G401 (cell line): Measurements from ENCODE around the gene CTAGE9. TPM values are rescaled to one million over a fixed set of nuclear protein-coding genes. Genes with fewer than 3 reads are reported as not detected.
"Not testable (repeated sequence)": the region's sequence is repeated elsewhere in the genome, so short reads cannot be mapped to it uniquely, and the experiment has no call there.

Experiments used
- DNase-seq: peaks from one replicate; pipeline ENCODE4 v3.0.0-alpha.2; 2015; ENCODE audit warnings: low spot score
- in situ Hi-C: cut with HindIII; loops from 2 replicates; pipeline ENCODE4 v1.10.0; 2016; ENCODE audit warnings: low sequenced_read_pairs, mixed read lengths
- total RNA-seq: library from RNA; depleted of rRNA; stranded (reverse); fragments of >200 nt; shearing (Covaris generic); gene quantifications from 2 replicates; pipeline ENCODE4 v1.2.3, GENCODE V29; 2014; rRNA removed

The CTAGE9 gene
- not detected in 2 replicates for total RNA-seq

DNA sequence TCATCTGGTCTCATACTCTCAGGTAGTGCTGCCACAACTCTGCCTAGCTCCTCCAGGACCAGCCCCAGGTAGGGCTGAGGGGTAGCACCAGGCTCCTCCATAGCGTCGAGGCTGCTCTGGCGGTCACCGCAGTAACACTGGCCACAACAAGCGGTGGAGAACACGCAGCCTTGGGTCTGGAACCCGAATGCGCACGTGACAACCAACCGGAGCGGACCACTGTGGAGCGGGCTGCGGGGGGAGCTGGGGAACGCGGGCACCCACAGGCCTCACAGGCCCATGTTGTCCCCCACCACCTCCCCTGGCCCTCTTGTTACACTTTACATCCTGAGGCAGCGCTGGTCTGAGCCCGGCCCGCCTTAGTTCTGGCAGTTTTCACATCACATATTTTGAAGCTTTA is at the start of gene CTAGE9:
TSS of gene CTAGE9 (minus strand) at position 101 of the 400 bp plus-strand sequence. CDS start at position 101, 0 bp downstream.
- in situ Hi-C loops, DNase-seq: not testable (repeated sequence)

- no peak for DNase-seq
- in situ Hi-C loops: no loop called here
Measured at GRCh38 chr6:131758920-131759319, 48.1 kb upstream of the CTAGE9 start.

DNA sequence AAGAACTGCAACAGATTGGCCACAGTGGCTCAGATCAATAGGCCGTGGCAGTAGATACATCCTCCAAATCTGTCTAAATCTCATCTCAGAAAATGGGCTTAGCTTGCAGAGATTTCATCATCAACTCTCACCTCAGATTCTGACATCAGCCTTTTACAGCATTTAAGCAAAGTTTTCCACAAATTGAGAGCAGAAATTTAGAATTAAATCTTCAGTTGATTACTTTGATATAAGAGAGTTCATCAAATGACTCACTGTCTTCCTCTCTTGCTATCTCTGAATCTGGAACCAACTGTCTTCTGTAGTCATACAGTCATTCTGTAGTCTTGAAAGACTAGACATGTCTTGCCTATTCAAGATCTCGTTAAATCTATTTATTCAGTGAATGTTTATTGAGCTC is 45.2 kb upstream of the CTAGE9 start:
- no peak for DNase-seq
- in situ Hi-C loops: no loop called here

DNA sequence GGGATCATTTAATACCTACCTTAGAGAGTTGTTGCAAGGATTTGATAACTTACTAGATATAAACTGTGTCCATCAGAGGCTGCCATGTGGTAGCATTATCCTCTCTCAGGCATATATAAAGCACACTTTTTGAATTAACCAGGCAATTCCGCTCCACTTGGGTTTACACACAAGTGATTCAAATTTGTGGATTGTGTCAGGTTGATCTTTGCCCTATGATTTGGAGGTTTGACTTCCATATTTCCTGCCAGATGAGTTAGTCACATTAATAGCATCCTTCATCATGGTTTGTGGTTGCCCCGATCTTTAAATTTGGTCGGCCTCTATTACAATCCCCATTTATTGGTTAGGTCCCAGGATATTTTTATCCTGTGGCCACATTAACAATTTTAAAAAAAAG is 44.8 kb upstream of the CTAGE9 start:
- DNase-seq: no peak
- in situ Hi-C loops: no loop called here

- in situ Hi-C loops: no loop called here
- no peak for DNase-seq
Measured at GRCh38 chr6:131754715-131755567, 44.1 kb upstream of the CTAGE9 start.

DNA sequence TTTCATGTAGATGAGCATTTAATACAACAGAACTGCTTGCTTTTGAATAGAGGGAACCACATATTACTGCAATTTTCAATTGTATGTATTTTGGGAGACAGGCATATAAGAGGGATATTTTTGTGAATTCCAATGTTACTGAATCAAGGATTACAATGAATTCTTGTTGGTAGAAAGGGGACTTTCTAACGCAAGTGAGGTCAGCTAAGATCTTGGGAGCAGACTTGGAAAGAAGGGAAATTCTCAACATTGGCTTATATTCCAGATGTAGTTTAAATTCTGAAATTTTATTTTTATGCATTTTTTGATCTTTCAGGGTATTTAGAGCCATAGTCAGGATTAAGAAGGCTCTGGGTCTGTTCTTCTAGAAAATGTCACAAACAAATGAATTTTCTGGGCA is 43.3 kb upstream of the CTAGE9 start:
- in situ Hi-C loops: no loop called here
- no peak for DNase-seq

- DNase-seq, in situ Hi-C loops: not testable (repeated sequence)
Measured at GRCh38 chr6:131751012-131751715, 40.3 kb upstream of the CTAGE9 start.

GRCh38 chr6:131749023-131749422 is 38.2 kb upstream of the CTAGE9 start:
- in situ Hi-C loops: no loop called here
- DNase-seq: no peak

DNA sequence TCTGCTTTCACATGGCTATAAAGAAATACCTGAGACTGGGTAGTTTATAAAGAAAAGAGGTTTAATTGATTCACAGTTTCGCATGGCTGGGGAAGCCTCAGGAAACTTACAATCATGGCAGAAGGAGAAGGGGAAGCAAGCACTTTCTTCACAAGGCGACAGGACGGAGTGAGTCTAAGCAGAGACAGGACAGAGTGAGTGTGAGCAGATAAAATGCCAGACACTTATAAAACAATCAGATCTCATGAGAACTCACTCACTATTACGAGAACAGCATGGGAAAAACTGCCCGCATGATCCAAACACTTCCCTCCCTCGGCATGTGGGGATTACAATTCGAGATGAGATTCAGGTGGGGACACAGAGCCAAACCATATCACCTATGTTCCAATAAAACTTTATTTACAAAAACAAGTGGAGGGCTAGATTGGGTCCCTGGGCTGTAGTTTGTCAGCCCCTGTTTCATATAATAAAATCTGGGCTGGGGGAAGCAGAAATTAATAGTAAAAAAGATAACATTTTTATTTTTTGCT is 37.1 kb upstream of the CTAGE9 start:
- in situ Hi-C loops: no loop called here
- no peak for DNase-seq

DNA sequence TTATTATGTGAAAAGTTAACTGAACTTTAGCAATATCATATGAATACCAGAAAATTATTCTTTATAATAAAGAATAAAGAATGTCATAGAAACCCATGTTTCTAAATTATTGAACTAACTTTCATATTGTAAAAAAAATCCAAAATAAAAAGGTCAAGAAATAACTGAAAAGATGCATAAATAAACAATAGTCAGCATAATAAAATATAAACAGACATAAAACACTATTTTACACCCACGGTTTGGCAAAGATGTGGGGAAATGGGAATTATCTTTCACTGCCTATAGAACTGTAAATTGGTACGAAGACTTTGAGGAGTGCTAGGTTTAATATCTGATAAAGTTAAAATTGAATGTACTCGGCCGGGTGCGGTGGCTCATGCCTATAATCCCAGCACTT is 34.7 kb upstream of the CTAGE9 start:
- in situ Hi-C loops: no loop called here
- no peak for DNase-seq

DNA sequence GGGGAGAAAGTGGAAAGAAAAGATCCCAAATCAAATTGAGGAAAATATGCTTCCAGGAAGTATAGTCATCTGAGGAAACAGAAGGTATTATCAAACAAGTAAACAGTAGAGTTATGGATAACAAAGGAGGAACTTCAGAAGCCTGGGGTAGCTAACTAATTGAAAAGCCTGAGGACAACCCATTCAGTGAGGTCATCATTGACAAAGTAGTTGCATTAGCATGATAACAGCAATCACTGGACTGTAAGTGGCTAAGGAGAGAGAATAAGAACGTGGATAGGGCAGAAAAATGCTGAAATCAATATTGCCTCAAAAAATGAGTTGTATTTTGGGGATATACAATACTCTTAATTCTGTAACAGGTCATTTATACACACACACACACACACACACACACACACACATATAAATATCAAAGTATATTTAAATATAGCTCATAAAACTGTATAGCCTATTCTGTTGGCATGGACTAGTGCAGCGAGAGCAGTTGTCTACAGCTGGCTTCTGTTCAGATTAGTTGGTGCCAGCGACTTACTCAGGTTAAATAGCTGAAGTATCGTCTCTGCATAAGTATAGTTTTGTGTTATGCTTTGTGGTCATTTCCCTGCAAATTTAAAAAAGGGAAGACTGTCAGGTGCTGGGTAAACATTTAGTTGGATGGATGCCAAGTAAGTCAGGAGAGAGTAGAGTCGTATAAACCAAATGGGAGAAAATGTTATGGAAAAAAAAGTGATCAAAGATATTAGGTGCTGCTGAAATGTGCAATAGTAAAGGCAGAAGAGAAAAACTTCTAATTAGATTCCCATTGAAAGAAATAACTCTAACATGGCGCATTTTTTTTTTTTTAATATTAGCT is 33.8 kb upstream of the CTAGE9 start:
- DNase-seq: no peak

GRCh38 chr6:131741688-131742393 is 31.0 kb upstream of the CTAGE9 start:
- DNase-seq: no peak
- in situ Hi-C loops: no loop called here

More for the DNA sequence above, 33.8 kb upstream of the CTAGE9 start:
- in situ Hi-C loops: no loop called here

GRCh38 chr6:131740161-131740560 is 29.3 kb upstream of the CTAGE9 start:
- no peak for DNase-seq
- in situ Hi-C loops: no loop called here

- DNase-seq: no peak
- in situ Hi-C loops: no loop called here
Measured at GRCh38 chr6:131739136-131739535, 28.3 kb upstream of the CTAGE9 start.

DNA sequence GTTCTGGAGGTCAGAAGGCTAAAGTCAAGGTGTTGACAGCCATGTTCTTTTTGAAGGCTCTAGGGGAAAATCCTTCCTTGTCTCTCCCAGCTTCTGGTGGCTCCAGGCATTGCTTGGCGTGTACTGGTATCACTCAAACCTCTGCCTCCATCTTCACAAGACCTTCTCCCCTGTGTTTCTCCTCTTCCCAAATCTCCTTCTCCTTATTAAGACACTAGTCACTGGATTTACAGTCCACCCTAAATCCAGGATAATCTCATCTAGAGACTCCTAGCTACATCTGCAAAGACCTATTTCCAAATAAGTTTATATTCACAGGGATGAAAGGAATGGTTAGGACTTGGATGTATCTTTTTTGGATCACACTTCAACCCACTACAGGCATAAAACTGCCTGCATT is 26.0 kb upstream of the CTAGE9 start:
- in situ Hi-C loops: no loop called here
- no peak for DNase-seq

DNA sequence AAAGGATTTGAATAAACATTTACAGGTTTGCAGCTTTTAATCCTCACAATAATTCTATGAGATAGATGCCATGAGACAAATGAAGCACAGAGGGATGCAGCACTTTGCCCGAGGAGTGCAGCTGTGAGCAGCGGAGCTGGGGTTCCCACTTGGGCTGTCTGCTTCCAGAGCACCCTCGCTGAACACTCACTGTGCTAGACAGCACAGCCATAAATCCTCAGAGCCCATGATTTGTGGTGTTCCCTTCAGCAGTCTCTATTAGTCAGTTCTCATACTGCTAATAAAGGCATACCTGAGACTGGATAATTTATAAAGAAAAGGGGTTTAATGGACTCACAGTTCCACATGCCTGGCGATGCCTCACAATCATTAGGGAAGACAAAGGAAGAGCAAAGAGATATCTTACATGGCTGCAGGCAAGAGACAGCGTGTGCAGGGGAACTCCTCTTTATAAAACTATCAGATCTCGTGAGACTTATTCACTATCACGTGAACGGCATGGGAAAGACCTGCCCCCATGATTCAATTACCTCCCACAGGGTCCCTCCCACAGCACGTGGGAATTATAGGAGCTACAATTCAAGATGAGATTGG is 25.3 kb upstream of the CTAGE9 start:
- no peak for DNase-seq
- in situ Hi-C loops: no loop called here

DNA sequence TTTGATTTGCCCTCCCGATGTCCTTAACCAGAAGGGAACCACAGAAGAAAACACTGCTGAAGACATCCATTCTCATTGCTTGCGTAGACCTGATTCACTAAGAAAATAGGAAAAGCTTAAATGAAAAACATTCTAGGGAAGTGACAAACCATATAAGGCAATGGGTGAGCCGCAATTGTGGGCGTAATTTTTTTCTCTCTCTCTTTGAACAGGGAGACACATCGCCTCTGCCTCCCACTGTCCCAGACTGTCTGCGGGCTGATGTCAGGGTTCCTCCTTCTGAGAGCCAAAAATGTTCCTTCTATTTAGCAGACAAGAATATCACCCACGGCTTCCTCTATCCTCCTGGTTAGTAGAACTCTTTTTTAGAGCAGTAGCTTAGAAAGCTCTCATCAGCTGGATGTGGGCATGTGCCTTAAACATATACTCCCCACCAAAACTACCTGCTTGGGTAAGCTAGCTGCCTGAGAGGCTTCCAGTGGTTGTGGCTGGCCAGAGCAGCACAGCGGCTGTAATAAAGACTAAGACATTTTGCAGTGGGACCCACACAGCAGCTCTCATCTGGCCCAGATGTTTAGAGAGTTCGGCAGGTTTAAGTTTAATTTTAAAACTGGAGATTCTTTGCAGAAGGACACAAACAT is 22.7 kb upstream of the CTAGE9 start:
- in situ Hi-C loops: no loop called here
- DNase-seq: no peak

- no peak for DNase-seq
- in situ Hi-C loops: no loop called here
Measured at GRCh38 chr6:131731224-131731623, 20.4 kb upstream of the CTAGE9 start.
